Psoas muscle (tissue), 8 donors: ENCODE measurements around the gene CCL28. TPM values are rescaled to one million over a fixed set of nuclear protein-coding genes. Genes with fewer than 3 reads are reported as not detected.

ENCODE experiments used
- ATAC-seq, 4 donors: fragments of 200-7000 bp; cut with Tn5 transposase; one replicate each; pipeline ENCODE4 v1.9.1; 2020; ENCODE audit warnings: moderate library complexity in 3 of 4, mild to moderate bottlenecking in 2 of 4
- DNase-seq, 2 donors: peaks; one replicate each; pipeline ENCODE4 v3.0.0-alpha.2; 2020
- H3K27ac ChIP-seq: fragments of 200-600 bp; one replicate; pipeline ENCODE4 v1.8.0; 2022
- H3K27me3 ChIP-seq, 3 donors: fragments of 200-600 bp in 1 of 3; one replicate each; pipeline versions ENCODE4 v1.6.1 to v1.8.0; 2013 to 2022; ENCODE audit warnings: low read length in 2 of 3, mild to moderate bottlenecking in 2 of 3, moderate library complexity in 1 of 3; ENCODE audit not compliant: insufficient read depth in 3 of 3
- H3K36me3 ChIP-seq, 2 donors: fragments of 200-600 bp in 1 of 2; one replicate each; pipeline versions ENCODE4 v1.6.1 to v1.8.0; 2013 to 2022; ENCODE audit warnings: low read depth in 1 of 2, mild to moderate bottlenecking in 1 of 2, moderate library complexity in 1 of 2; ENCODE audit not compliant: insufficient read depth in 1 of 2
- H3K4me1 ChIP-seq: fragments of 200-600 bp; one replicate; pipeline ENCODE4 v1.8.0; 2022
- H3K4me3 ChIP-seq: fragments of 200-600 bp; one replicate; pipeline ENCODE4 v1.8.0; 2022; ENCODE audit warnings: mild to moderate bottlenecking
- H3K9me3 ChIP-seq: fragments of 200-600 bp; one replicate; pipeline ENCODE4 v1.8.0; 2022
- WGBS, 3 donors: extraction: QIAGEN DNeasy Blood & Tissue Kit; methylation state at CpG; one replicate each; pipeline versions ENCODE4 v1.1.6 to v1.1.7; 2013; 5-methylcytosine and 5-hydroxymethylcytosine counted together
- intact Hi-C, 2 donors: fragments of 100-400 bp; cut with DNase I; formaldehyde crosslinking; loops; one replicate each; pipeline versions ENCODE4 v1.11.0 to v1.14.2; 2022
- polyA plus RNA-seq, 3 donors: library from polyadenylated mRNA; stranded (reverse); fragments of 200-250 nt; gene quantifications; one replicate each; pipeline ENCODE4 v1.2.3, GENCODE V29; 2013
- total RNA-seq, 4 donors: library from RNA; stranded (reverse); fragmentation: NEBNext Ultra II Directional in 2 of 4; extraction: Animal tissue kit (Norgen Biotek cat#: 25700) in 2 of 4; gene quantifications; one replicate each; pipeline versions ENCODE4 v1.2.1 to v1.2.4, GENCODE V29; 2021 to 2023
- TF ChIP-seq, protein P1 (sequence below): fragments of 200-600 bp; IDR thresholded peaks from one replicate; pipeline ENCODE4 v1.8.0; 2022; ENCODE audit warnings: antibody characterized with exemption
- donor health status: healthy with polysubstance abuse.
- donor health status: DM: no; HTN: no; CAD: no; lungs with moderate emphysema.
- donor health status: Bipolar disorder and iron deficiency.
- donor health status: healthy.
- donor health status: DM: yes; HTN: yes; CAD: no.
- donor health status: DM: no; HTN: no; CAD: no.
- donor health status: DM: no; HTN: no; CAD: no.
- donor health status: DM: yes; HTN: yes; CAD: no.

Gene CCL28
- total and polyA plus RNA-seq, 7 donors: 0.06 to 0.28 (median 0.15) TPM; not detected in 2

DNA sequence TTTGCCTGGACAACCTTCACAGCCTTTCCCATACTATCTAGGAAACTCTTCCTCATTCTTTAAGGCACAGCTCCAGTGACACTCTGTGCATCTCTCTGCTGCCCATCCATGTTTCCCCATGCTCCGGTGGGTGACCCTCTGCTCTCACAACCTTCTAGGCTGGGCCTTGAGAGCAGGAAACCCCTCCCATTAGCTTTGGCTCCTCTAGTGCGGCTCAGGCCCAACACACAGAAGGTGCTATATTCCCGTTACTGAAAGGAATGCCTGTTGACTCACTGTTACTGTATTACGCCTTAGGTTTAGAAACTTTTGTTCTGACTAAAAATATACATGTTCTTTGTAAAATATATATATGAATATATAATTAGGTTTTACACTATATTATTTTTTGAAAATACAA lies 8.1 kb upstream of the CCL28 start:
- ATAC-seq (no peak), DNase-seq (no peak)
- intact Hi-C loops: no loop called here
- TF ChIP-seq, protein P1, sequence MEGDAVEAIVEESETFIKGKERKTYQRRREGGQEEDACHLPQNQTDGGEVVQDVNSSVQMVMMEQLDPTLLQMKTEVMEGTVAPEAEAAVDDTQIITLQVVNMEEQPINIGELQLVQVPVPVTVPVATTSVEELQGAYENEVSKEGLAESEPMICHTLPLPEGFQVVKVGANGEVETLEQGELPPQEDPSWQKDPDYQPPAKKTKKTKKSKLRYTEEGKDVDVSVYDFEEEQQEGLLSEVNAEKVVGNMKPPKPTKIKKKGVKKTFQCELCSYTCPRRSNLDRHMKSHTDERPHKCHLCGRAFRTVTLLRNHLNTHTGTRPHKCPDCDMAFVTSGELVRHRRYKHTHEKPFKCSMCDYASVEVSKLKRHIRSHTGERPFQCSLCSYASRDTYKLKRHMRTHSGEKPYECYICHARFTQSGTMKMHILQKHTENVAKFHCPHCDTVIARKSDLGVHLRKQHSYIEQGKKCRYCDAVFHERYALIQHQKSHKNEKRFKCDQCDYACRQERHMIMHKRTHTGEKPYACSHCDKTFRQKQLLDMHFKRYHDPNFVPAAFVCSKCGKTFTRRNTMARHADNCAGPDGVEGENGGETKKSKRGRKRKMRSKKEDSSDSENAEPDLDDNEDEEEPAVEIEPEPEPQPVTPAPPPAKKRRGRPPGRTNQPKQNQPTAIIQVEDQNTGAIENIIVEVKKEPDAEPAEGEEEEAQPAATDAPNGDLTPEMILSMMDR: no peak
- no peaks in the 10 kb centered on the region for H3K4me1 ChIP-seq
- H3K9me3 ChIP-seq: no peaks in the 10 kb centered on the region
- no peak overlapping the region for H3K27ac ChIP-seq
- no peak overlapping the region for H3K4me3 ChIP-seq
- WGBS, 3 donors: 60 to 68% (median 61%) methylated on average over 4 of the region's 4 CpGs
- no peaks in the 10 kb centered on the region for H3K36me3 ChIP-seq
- H3K27me3 ChIP-seq: no peaks in the 10 kb centered on the region

DNA sequence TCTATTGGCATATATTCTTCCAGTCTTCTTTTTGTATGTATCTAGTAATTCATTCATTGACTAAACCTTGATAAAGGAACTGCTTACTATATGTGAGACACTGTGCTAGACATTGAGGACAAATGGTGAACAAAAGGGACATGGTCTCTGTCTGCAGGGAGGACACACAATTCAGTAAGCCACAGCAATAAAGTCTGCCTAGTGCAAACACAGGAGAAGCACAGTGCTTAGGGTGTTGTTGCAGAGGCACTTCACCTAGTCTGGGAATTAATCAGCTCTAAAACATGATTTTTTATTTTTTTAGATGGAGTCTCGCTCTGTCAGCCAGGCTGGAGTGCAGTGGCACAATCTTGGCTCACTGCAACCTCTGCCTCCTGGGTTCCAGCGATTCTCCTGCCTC lies 6.4 kb upstream of the CCL28 start:
- ATAC-seq (no peak), DNase-seq (no peak)
- Histone ChIP-seq H3K27me3 (no peaks in the 10 kb centered on the region), H3K4me1 (no peaks in the 10 kb centered on the region), H3K9me3 (no peaks in the 10 kb centered on the region), H3K27ac (no peak overlapping the region), H3K36me3 (no peaks in the 10 kb centered on the region), H3K4me3 (no peak overlapping the region)
- TF ChIP-seq, protein P1: no peak
- WGBS, 3 donors: 77 to 85% (median 83%) methylated on average over 2 of the region's 2 CpGs
- intact Hi-C loops: no loop called here

GRCh38 chr5:43416803-43417394 lies 4.7 kb upstream of the CCL28 start:
- ATAC-seq: no peak
- intact Hi-C loops: no loop called here
- TF ChIP-seq, protein P1: no peak
- no peaks in the 10 kb centered on the region for H3K27me3 ChIP-seq
- H3K9me3 ChIP-seq: no peaks in the 10 kb centered on the region
- no peak overlapping the region for H3K4me3 ChIP-seq
- WGBS, 3 donors: 35 to 41% (median 37%) methylated on average over 3 of the region's 3 CpGs
- no peaks in the 10 kb centered on the region for H3K4me1 ChIP-seq
- DNase-seq: no peak
- H3K36me3 ChIP-seq: no peaks in the 10 kb centered on the region
- H3K27ac ChIP-seq: no peak overlapping the region

GRCh38 chr5:43415935-43416802 lies 4.0 kb upstream of the CCL28 start:
- no peak overlapping the region for H3K27ac ChIP-seq
- H3K4me1 ChIP-seq: no peaks in the 10 kb centered on the region
- DNase-seq (no peak), ATAC-seq (no peak)
- no peaks in the 10 kb centered on the region for H3K9me3 ChIP-seq
- 65 to 78% (median 74%) methylated on average over 3 of the region's 3 CpGs for WGBS, 3 donors
- intact Hi-C loops: no loop called here
- no peaks in the 10 kb centered on the region for H3K27me3 ChIP-seq
- TF ChIP-seq, protein P1: no peak
- H3K36me3 ChIP-seq: no peaks in the 10 kb centered on the region
- H3K4me3 ChIP-seq: no peak overlapping the region
